EH (cell line): Measurements from ENCODE around the gene VPS52.
"Not testable (repeated sequence)": the region's sequence is repeated elsewhere in the genome, so short reads cannot be mapped to it uniquely, and the experiment has no call there.

Experiments
- DNase-seq: peaks from one replicate; pipeline ENCODE4 v3.0.0-alpha.2; 2015; ENCODE audit warnings: low read depth

Gene VPS52

GRCh38 chr6:33280539-33280938, 8.9 kb upstream of the VPS52 start:
- DNase-seq: no peak

- DNase-seq: peak; percentile 50
Observed at GRCh38 chr6:33279971-33280511, 8.4 kb upstream of the VPS52 start.

- DNase-seq: no peak
Observed at GRCh38 chr6:33279257-33279695, 7.6 kb upstream of the VPS52 start.

- no peak for DNase-seq
Observed at GRCh38 chr6:33278810-33279209, 7.1 kb upstream of the VPS52 start.

GRCh38 chr6:33278392-33278741, 6.7 kb upstream of the VPS52 start:
- no peak for DNase-seq

- DNase-seq: no peak
Observed at GRCh38 chr6:33277663-33278391, 6.2 kb upstream of the VPS52 start.

- DNase-seq: peak; percentile 75
Observed at GRCh38 chr6:33276864-33277662, 5.4 kb upstream of the VPS52 start, which contains the start of gene B3GALT4. Gene B3GALT4 (plus strand): TSS chr6:33277123. CDS start chr6:33277420, 297 bp downstream.

- no peak for DNase-seq
Observed at GRCh38 chr6:33276581-33276863, 4.8 kb upstream of the VPS52 start.

GRCh38 chr6:33275795-33276580, 4.3 kb upstream of the VPS52 start:
- not testable (repeated sequence) for DNase-seq

GRCh38 chr6:33273924-33274902, 2.5 kb upstream of the VPS52 start:
- no peak for DNase-seq

- DNase-seq: no peak
Observed at GRCh38 chr6:33273129-33273923, 1.6 kb upstream of the VPS52 start.

- no peak for DNase-seq
Observed at GRCh38 chr6:33272275-33273128, 826 bp upstream of the VPS52 start.

- DNase-seq: no peak
Observed at GRCh38 chr6:33271117-33271467, 584 bp downstream of the VPS52 start.

- no peak for DNase-seq
Observed at GRCh38 chr6:33264015-33264414, 7.7 kb downstream of the VPS52 start.

- DNase-seq: not testable (repeated sequence)
Observed at GRCh38 chr6:33262490-33262889, 9.2 kb downstream of the VPS52 start.

GRCh38 chr6:33259032-33259431, 12.6 kb downstream of the VPS52 start:
- no peak for DNase-seq

GRCh38 chr6:33254591-33254990, 17.1 kb downstream of the VPS52 start:
- DNase-seq: no peak

GRCh38 chr6:33252759-33253158, 18.9 kb downstream of the VPS52 start:
- peak; percentile 83 for DNase-seq

GRCh38 chr6:33251395-33252012, 20.2 kb downstream of the VPS52 start:
- DNase-seq: peak; percentile 57
